ENCODE results near the gene WDR73.
"Not testable (repeated sequence)": the region's sequence is repeated elsewhere in the genome, so short reads cannot be mapped to it uniquely, and the experiment has no call there.

WDR73 gene
- 6.5 to 40.6 (median 21.7) reads per million in 18 experiments for total RNA-seq

DNA sequence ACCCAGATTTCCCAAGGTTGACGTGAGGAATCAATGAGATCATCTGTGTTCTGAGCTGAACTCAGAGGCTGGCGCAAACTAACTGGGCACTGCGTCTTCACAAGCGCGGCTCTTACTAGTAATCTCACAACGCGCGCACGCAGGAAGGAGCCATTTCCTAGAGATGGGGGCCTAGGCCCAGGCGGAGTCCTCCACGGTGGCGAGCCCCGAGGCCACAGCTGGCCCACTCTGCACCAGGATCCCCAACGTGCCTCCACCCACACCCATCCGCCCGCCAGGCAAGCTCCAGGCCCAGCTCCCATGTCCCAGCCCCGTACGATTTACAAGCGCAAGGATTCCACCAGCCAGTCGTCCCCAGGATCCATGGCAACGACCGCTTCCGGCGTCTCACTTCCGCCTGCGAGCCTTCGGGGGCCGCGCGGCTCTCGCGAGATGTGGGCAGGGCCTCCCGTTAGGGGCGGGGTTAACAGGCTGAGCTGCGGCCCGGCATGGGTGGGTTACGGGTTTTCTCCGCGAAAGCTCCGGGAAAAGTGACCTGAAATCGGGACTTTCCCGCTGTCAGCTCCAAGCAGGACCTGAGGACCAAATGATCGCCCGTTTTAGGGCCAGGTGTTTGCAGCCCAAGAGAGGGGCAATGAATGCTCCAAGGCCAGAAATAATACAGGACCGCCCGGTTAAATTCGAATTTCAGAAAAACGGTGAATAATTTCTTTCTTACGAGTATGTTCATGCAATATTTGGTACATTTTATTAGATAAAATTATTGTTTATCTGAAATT, at the start of gene WDR73:
TSS of gene WDR73 (minus strand) at position 374 of the 779 bp plus-strand sequence. CDS start at position 365, 9 bp downstream.
- peak; percentile 95 to 97 for DNase-seq

DNA sequence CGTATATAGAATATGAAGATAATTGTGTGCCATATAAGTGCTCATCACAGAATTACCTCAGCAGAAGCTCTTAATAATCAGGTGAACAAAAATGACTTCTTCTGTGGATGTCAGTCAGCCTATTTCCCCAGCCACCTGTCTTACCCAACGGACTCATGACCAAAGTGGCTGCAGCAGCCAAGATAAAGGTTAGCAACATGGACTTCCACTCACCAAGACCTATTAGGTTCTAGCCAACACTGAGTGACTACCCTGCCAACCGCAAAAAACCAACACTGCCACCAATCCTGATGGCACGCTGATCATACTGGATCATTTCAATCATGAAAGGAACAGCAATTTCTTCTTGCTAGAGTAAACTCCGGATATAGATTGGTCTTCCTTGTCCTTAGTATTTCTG, 49.7 kb upstream of the WDR73 start:
- DNase-seq, result no peak

DNA sequence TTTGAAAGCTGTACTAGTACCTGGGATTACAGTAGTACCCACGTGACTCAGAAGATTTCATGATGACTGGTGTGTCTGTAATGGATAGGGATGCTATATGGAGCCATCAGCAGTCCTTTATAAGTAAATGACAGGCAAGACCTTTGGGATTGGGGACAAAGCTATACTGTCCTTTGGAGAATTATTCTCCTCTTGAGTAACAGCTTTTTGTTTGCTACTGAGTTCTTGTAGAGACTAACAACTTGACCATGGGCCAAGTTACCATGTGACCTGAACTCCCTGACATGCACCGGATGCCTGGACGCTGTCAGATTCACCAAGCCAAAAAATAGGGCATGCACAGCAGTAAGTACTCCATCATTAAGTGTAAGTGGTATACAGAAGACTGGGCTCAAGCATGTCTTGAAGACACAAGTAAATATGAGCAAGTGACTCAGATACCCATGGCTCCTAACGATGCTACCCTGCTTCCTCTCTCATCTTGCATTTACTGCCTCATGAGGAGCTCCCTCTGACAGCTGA, 48.9 kb upstream of the WDR73 start:
- peak; percentile 38 to 54 for DNase-seq

DNA sequence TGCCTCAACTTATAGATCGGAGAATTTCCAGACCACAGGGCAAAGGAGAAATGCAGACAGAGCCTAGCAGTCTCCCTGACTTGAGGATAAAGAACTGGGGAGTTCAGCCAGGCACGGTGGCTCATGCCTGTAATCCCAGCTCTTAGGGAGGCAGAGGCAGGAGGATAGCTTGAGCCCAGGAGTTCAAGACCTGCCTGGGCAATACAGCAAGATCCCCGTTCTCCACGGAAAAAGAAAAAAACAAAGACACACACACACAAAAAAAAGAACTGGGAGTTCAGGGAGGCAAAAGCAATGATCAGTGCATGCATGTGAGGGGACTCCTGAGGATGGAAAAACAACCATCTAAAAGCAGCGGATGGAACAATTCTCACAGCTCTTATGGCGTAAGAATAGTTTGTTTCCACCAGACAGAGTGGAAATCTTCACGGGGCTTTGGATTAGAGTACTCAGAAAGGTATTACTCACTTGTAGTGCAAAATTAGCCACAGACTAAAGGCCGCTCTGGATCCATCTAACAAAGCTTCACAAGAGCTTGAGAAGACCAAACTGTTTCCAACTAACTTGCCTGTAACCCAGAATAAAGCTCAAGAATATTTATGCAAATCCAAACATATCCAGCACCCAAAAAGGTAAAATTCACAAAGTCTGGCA, 45.6 kb upstream of the WDR73 start:
- no peak for DNase-seq

DNA sequence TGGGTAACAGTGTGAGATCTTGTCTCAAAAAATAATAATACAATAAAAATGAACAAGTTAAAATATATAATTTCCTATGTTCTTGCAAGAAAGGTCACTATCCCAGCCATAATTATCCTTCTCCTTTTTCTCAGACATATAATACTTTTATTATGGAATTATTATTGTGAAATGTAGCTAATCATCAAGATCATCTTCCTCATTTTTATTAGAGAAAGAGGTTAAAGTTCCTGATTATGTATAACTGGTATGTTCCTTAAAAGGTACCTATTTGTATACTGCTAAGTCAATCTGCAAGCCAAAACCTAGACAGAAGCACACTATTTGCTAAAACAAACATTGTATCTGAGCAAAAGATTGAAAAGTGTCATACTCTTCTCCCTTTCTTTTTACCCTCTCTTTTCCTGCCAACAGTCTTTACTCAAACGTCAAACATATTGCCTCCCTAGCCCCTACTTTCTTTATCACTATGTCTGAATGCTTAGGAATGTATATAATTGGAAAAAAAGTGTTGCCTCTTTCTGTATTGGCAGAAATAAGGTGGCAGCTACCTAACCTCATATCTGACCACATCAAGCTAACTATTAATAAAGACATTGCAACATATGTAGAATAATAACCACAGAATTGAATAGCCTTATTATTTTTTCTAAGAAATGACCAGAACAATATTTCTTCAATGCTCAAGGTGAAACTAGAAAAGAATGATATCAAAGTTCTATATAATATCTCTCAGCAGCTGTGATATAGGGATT, 43.3 kb upstream of the WDR73 start:
- DNase-seq, result peak in 1 of 2 donors; percentile 71

DNA sequence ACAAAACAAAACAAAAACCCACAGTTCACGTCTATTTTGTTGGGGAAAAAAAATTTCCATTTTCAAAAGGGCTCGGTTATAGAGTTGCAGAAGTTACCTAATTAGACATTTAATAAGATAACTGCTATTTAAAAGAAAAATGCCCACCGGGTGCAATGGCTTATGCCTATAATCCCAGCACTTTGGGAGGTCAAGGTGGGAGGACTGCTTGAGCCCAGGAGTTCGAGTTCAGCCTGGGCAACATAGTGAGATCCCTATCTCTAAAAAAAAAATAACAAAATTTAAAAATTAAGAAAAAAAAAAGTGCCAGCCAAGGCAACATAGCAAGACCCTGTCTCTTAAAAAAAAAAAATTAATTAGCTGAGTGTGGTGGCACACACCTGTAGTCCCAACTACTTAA, 42.7 kb upstream of the WDR73 start:
- no peak for DNase-seq

DNA sequence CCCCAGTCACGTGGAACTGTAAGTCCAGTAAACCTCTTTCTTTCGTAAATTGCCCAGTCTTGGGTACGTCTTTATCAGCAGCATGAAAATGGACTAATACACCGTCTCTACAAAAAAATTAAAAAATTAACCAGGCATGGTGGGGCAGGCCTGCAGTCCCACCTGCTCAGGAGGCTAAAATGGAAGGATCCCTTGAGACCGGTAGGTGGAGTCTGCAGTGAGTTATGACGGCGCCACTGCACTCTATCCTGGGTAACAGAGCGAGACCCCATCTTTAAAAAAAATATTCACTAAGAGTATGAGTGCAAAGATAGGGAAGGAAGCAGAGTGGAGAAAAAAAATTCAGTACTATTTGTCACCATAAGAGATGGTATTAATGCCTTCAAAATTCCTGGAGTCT, 36.3 kb upstream of the WDR73 start:
- no peak for DNase-seq

DNA sequence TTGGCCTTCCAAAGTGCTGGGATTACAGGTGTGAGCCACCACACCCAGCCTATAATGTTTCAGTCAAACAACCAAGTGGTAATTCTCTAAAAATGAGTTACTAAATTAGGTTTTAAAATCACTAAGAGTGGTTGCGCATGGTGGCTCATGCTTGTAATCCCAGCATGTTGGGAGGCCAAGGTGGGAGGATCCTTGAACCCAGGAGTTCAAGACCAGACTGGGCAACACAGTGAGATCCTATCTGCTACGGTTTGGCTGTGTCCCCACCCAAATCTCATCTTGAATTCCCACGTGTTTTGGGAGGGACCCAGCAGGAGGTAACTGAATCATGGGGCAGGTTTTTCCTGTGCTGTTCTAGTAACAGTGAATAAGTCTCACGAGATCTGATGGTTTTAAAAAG, 35.8 kb upstream of the WDR73 start:
- DNase-seq, result no peak

DNA sequence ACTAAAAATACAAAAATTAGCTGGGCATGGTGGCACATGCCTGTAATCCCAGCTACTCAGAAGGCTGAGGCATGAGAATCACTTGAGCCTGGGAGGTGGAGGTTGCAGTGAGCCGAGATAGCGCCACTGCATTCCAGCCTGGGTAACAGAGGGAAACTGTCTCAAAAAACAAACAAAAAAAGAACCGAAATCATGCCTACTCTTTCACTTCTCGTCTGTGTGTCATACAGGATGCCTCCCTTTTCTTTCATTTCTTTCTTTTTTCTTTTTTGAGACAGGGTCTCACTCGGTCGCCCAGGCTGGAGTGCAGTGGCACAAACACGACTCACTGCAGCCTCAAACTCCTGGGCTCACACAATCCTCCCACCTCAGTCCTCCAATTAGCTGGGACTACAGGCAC, 32.4 kb upstream of the WDR73 start:
- DNase-seq, result not testable (repeated sequence)

DNA sequence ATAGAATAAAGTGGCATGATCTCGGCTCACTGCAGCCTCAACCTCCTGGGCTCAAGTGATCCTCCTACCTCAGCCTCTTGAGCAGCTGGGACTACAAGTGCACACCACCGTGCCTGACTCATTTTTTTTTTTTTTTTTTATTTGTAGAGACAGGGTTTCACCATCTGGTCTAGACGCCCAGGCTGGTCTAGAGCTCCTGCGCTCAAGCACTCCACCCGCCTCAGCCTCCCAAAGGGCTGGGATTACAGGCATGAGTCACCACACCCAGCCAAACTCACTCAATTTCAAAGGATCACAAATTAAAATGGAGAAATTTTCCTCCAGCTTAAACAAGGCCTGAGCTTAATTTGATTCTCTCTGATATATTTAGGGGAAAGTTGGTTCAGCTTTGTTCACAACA, 31.2 kb upstream of the WDR73 start:
- peak; percentile 51 to 69 for DNase-seq

DNA sequence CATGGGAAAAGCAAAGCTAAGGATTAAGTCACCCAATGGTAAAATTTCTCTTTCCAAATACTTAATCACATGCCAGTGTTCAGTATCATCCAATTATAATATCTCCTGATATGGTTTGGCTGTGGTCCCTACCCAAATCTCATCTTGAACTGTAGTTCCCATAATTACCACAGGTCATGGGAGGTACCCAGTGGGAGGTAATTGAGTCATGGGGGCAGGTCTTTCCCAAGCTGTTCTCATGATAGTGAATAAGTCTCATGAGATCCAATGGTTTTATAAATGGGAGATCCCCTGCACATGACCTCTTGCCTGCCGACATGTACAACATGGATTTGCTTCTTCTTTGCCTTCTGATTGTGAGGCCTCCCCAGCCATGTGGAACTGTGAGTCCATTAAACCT, 30.0 kb upstream of the WDR73 start:
- DNase-seq, result peak; percentile 80 to 84

DNA sequence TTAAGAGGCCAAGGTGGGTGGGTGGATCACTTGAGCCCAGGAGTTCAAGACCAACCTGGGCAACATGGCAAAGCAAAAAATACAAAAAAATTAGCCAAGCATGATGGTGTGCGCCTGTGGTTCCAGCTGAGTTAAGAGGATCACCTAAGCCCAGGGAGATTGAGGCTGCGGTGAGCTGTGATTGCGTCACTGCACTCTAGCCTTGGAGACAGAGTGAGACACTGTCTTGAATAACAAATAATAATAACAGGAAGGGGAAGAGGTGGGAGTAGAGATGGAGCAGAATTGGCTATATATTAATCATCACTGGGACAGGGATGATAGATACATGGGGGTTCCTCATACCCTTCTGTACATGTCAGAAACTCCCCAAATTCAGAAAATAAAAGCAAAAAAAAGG, 27.7 kb upstream of the WDR73 start:
- peak; percentile 34 to 43 for DNase-seq

DNA sequence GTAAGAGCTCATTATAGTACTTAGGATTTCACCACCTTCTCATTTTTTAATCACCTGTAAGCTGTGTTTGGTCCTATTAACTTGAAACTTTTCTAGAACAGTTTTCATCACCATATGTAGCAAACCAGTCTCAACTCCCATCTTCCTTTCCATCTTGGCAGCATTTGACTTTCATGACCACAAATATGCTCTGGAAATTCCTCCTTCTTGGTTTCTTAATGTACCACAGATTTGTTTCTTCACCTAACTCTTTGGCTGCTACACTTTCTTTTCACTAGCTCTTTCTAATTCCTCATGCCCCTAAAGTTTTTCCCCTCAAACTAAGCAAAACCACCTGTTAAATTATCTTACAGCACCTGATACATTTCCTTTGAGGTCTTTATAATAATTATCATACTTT, 17.1 kb upstream of the WDR73 start:
- DNase-seq, result no peak

DNA sequence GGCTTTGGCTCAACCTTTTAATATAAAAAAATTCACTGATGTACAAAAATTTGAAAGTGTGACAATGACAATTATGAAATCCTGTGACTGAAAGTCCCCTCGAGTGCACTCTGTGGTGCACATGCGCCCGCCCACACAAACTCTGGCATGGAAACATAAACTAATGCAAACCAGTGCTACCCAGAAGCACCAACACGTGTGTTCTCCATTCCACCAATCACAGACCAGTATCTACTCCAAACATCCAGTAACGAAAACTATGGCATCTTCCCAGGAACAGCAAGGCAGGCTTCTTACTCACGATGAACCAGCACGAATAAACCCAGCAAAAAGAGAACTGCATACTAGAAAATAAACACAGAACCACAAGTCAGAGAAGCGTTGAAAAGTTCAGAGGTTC, 15.6 kb upstream of the WDR73 start:
- no peak for DNase-seq

DNA sequence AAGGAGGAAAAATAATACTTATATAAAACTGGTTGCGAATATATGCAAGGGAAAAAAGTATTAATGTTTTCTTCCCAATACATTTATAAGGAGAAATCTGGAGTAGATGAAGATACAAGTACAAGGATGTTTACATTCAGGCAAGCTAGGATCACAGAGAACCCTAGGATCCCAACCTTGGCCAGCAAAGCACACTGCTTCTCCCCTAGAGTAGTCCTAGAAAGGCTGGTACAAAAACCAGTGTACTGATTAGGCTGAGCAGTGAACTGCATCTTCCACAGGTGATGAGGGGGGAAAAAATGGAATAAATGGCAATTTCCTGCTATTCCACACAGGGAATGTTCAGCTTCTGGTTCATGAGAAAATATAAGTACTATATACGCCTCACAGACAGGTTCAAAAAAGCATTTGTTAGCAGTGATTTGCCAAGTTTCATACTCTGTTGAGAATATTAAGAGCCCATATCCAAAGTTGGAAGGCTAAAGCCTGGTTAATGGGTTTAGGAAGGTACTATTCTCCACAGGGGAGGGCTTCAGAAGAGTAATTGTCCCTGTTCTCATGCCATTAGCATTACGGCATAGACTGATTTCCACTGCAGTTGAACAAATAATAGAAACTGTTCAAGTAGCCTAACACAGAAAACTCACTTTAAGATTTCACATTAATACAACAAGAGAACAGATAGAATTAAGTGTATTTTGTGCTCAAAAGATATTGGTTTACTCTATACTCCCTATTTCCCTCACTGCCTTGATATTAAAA, 14.3 kb upstream of the WDR73 start:
- DNase-seq, result no peak

DNA sequence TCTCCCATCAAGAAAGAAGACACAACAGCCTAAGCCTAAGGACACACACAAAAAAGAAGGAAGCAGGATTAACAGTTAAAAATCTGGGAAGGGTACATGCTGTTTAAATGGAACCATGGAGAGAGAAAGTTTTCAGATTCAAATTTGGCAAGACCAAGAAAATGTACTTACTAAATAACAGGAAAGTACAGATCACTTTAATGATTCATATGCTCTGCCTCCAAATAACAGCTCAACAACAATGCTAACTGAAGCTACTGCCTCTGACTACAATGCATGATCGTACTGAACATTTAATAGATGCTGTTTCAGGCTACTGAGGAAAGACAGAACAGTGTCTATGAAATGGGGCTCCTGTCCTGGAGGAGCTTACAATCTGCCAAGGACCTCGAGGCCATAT, 12.3 kb upstream of the WDR73 start:
- DNase-seq, result no peak

DNA sequence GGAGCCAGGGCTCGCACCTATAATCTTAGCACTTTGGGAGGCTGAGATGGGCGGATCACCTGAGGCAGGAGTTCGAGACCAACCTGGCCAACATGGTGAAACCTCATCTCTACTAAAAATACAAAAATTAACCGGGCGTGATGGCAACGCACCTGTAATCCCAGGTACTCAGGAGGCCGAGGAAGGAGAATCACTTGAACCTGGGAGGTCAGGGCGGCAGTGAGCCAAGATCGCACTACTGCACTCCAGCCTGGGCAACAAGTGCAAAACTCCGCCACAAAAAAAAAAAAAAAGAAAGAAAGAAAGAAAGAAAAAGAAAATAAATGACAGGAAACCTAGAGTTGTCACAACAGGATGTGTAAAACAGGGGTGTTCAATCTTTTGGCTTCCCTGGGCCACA, 6.9 kb upstream of the WDR73 start:
- DNase-seq, result no peak

DNA sequence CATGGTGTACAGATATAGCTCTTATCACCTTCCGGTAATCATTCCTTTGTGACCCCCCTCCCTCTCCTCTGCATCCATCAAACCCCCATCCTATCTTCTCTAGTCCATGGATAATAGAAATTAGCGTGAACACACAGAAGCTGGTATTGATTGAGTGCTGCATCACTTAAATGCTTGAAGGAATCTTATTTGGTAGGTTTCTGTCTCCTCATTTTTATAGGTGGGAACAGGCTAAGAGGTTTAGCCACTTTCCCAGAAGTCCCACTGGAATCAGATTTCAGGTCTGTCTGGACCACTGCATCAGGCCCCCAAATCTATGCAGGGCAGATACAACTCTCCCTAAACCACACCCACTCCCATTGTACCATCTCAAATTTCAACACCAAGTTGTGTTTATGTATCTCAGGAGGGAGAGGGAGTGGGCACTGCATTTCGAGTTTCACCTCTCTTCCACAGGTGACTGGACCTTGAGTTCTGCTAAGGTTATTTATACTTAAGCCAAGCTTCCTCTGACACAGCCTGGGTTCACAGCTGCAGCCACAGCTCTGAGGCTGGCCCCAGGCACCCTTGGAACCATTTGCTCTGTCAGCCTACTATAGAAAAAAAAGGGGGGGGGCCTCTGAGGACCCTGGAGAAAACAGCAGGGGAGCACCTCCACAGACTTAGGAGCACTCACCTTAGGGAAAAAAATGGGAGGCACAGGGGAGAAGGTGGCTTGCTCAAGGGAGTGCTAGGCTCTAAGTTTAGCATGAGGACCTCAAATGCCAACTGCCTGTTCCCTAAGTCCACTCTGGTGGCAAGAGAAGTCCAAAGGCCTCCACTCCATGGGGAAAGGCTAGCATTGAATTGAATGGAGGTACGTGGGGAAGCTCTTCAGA, 6.1 kb upstream of the WDR73 start:
- DNase-seq, result no peak

DNA sequence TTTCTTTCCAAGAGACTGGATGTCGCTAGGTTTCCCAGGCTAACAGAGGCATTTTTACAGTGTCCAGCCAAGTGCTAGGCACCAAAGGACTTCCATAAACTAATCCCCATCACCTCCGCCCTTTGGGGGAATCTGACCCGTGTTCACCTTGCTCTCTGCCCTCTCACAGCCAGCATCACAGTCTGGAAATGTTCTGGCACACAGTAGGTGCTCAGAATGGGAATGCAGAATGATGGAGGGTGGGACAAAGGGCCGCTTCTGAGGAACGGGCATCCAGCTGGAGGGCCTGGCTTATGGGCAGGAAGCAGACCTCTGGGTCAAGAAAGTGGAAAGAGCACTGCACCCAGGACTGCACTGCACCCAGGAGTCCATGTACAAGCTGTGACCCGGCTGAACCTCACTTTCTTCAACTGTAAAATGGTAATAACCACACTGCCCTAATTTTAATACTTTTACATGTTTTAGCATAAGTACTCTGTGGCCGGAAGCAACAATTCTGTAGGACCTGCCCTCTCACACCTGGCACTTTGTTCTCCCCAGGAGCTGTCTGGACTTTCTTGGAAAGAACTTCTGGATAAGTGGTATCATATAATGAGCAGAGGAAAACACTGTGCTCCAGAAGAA, 4.8 kb upstream of the WDR73 start:
- DNase-seq, result no peak

DNA sequence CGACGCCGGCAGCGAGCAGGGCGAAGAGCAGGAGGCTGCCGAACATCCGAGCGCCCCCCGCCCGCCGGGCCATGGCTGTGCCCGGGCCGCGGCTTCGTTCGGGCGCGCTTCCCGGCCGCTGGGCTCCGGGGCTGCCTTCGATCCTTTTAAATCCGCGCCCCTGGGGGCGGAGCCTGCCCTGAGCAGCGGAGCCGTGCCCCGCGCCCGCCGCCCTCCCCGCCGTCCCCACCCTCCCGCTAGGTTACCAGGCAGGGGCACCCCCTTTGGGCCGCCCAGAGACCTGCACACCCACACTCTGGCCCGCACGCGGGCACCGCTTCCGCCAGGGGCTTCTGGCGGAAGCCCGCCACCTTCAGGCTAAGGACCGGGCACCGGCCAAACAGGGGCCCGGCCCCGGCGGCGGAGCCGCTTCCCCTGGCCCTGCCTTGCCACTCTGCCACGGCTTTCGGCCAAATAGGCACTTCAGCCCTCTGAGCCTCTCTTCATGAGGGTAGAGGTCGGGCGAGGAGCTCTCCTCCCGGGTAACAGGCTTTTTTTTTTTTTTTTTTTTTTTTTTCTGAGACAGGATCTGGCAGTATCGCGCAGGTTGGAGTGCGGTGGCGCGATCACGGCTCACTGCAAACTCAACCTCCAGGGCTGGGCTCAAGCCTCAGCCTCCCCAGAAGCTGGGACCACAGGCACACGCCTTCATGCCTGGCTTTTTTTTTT, 4.2 kb upstream of the WDR73 start, which contains the start of gene NMB:
TSS of gene NMB (minus strand) at position 120 of the 708 bp plus-strand sequence. CDS start at position 73, 47 bp downstream.
- peak; percentile 70 to 80 for DNase-seq

Measured in inflammatory macrophage (primary cell).